ENCODE results near the gene CPEB2.
A peak's percentile ranks its signal among the peaks of the same experiment; 100 is the strongest.

The CPEB2 gene

GRCh38 chr4:15001869-15002658, at the start of gene CPEB2:
Gene CPEB2 (plus strand): TSS chr4:15002481. CDS start chr4:15002674, 193 bp downstream.
- DNase-seq: peak; percentile 91

- DNase-seq: no peak
Measured at GRCh38 chr4:14958436-14958835, 43.8 kb upstream of the CPEB2 start.

- DNase-seq: no peak
Measured at GRCh38 chr4:14961292-14961691, 41.0 kb upstream of the CPEB2 start.

GRCh38 chr4:14965071-14965470, 37.2 kb upstream of the CPEB2 start:
- DNase-seq: no peak

- no peak for DNase-seq
Measured at GRCh38 chr4:14967982-14968381, 34.3 kb upstream of the CPEB2 start.

- DNase-seq: no peak
Measured at GRCh38 chr4:14977830-14978229, 24.5 kb upstream of the CPEB2 start.

- DNase-seq: no peak
Measured at GRCh38 chr4:14984448-14984847, 17.8 kb upstream of the CPEB2 start.

- DNase-seq: no peak
Measured at GRCh38 chr4:14985161-14985560, 17.1 kb upstream of the CPEB2 start.

GRCh38 chr4:14985843-14986242, 16.4 kb upstream of the CPEB2 start:
- no peak for DNase-seq

GRCh38 chr4:14987054-14987453, 15.2 kb upstream of the CPEB2 start:
- no peak for DNase-seq

GRCh38 chr4:14990484-14990883, 11.8 kb upstream of the CPEB2 start:
- DNase-seq: no peak

GRCh38 chr4:14994242-14994641, 8.0 kb upstream of the CPEB2 start:
- DNase-seq: no peak

GRCh38 chr4:15001248-15001868, 923 bp upstream of the CPEB2 start:
- peak; percentile 55 for DNase-seq

- DNase-seq: peak; percentile 61
Measured at GRCh38 chr4:15002659-15003400, 549 bp downstream of the CPEB2 start.

- DNase-seq: peak; percentile 53
Measured at GRCh38 chr4:15003401-15003890, 1.2 kb downstream of the CPEB2 start.

- DNase-seq: peak; percentile 26
Measured at GRCh38 chr4:15003891-15004738, 1.8 kb downstream of the CPEB2 start.

- peak; percentile 58 for DNase-seq
Measured at GRCh38 chr4:15004739-15005301, 2.5 kb downstream of the CPEB2 start.

- no peak for DNase-seq
Measured at GRCh38 chr4:15005474-15006115, 3.3 kb downstream of the CPEB2 start.

- DNase-seq: peak; percentile 5
Measured at GRCh38 chr4:15006416-15007024, 4.2 kb downstream of the CPEB2 start.

- no peak for DNase-seq
Measured at GRCh38 chr4:15007201-15007600, 4.9 kb downstream of the CPEB2 start.

- no peak for DNase-seq
Measured at GRCh38 chr4:15010038-15010585, 7.8 kb downstream of the CPEB2 start.

Measured in RPMI8226 (cell line).